SK-N-SH (cell line): ENCODE data around the gene FHOD3. TPM values are rescaled to one million over a fixed set of nuclear protein-coding genes. Genes with fewer than 3 reads are reported as not detected.

Source experiments
- CTCF ChIA-PET: fragments of 300-600, 350-600 bp; formaldehyde crosslinking; extraction: SDS; loops from one replicate; lab custom pipeline; 2021; lab: Yijun Ruan, JAX
- POLR2A ChIA-PET: fragments of 350-600 bp; sonication (Branson Sonifier 250); formaldehyde crosslinking; extraction: SDS; loops from one replicate; lab custom pipeline; 2020; ENCODE audit warnings: antibody characterized with exemption, inconsistent platforms; lab: Yijun Ruan, JAX
- DNase-seq: peaks from one replicate; pipeline ENCODE4 v3.0.0; 2012
- H2AFZ ChIP-seq: fragments of 200-600 bp; sonication (generic); 2 replicates; pipeline ENCODE4 v1.8.1; 2016; ENCODE audit warnings: antibody characterized with exemption, mild to moderate bottlenecking, low read depth
- H3F3A ChIP-seq: fragments of 200-600 bp; sonication (generic); replicated peaks from 2 replicates; pipeline ENCODE3; 2016; ENCODE audit warnings: antibody characterized with exemption, mild to moderate bottlenecking; ENCODE audit not compliant: insufficient read depth
- H3K27ac ChIP-seq, 2 experiments: fragments of 200-500 bp in 1 of 2; fragments of 200-600 bp in 1 of 2; sonication (Bioruptor generic) in 1 of 2; sonication (generic), shearing (Covaris generic) in 1 of 2; 2 replicates each; pipeline versions ENCODE4 v1.5.1 to v1.6.1; 2014 to 2016; ENCODE audit warnings: low read depth in 2 of 2, inconsistent platforms in 1 of 2, low read length in 1 of 2, mild to moderate bottlenecking in 1 of 2, mixed read lengths in 1 of 2
- H3K27me3 ChIP-seq: fragments of 200-600 bp; sonication (generic), shearing (Covaris generic); 2 replicates; pipeline ENCODE4 v1.6.1; 2016; ENCODE audit warnings: mixed run types; ENCODE audit not compliant: insufficient read depth
- H3K36me3 ChIP-seq, 2 experiments: fragments of 200-500 bp in 1 of 2; fragments of 200-600 bp in 1 of 2; sonication (Bioruptor generic) in 1 of 2; sonication (generic) in 1 of 2; replicated peaks in 1 of 2; 2 replicates each; pipeline versions ENCODE3 to v1.5.1; 2014 to 2016; ENCODE audit warnings: low read length in 1 of 2, mild to moderate bottlenecking in 1 of 2; ENCODE audit not compliant: insufficient read depth in 2 of 2, control insufficient read depth in 1 of 2
- H3K4me1 ChIP-seq, 2 experiments: fragments of 200-500 bp in 1 of 2; fragments of 200-600 bp in 1 of 2; sonication (Bioruptor generic) in 1 of 2; sonication (generic), shearing (Covaris generic) in 1 of 2; 2 replicates each; pipeline versions ENCODE4 v1.5.1 to v1.6.1; 2014 to 2016; ENCODE audit warnings: low read depth in 1 of 2, low read length in 1 of 2, mixed run types in 1 of 2; ENCODE audit not compliant: insufficient read depth in 2 of 2, control insufficient read depth in 1 of 2
- H3K4me2 ChIP-seq: fragments of 200-600 bp; sonication (generic), shearing (Covaris generic); 2 replicates; pipeline ENCODE4 v1.6.1; 2017; ENCODE audit warnings: mixed run types
- H3K4me3 ChIP-seq, 2 experiments: fragments of 200-500 bp in 1 of 2; fragments of 200-600 bp in 1 of 2; sonication (Bioruptor generic) in 1 of 2; sonication (generic), shearing (Covaris generic) in 1 of 2; 2 replicates each; pipeline versions ENCODE4 v1.5.1 to v1.8.1; 2014 to 2016; ENCODE audit warnings: low read depth in 2 of 2, inconsistent platforms in 1 of 2, low read length in 1 of 2, mild to moderate bottlenecking in 1 of 2, mixed read lengths in 1 of 2, moderate library complexity in 1 of 2
- H3K79me2 ChIP-seq: fragments of 200-600 bp; sonication (generic); 2 replicates; pipeline ENCODE4 v1.8.1; 2017; ENCODE audit warnings: mild to moderate bottlenecking; ENCODE audit not compliant: insufficient read depth
- H3K9ac ChIP-seq: fragments of 200-600 bp; sonication (generic); 2 replicates; pipeline ENCODE4 v1.6.1; 2017; ENCODE audit warnings: mixed run types
- H3K9me2 ChIP-seq: fragments of 200-600 bp; sonication (generic); 2 replicates; pipeline ENCODE4 v1.6.1; 2017; ENCODE audit warnings: mixed run types
- H3K9me3 ChIP-seq: fragments of 200-600 bp; sonication (generic); 2 replicates; pipeline ENCODE4 v1.6.1; 2017; ENCODE audit warnings: mixed run types, mild to moderate bottlenecking, moderate library complexity
- H4K20me1 ChIP-seq: fragments of 200-600 bp; sonication (generic); 2 replicates; pipeline ENCODE4 v1.6.1; 2017; ENCODE audit warnings: mild to moderate bottlenecking, mixed run types; ENCODE audit not compliant: insufficient read depth
- CHD2 ChIP-seq: fragments of 150-350 bp; IDR thresholded peaks from 2 replicates; pipeline ENCODE4 v1.6.1; 2018; ENCODE audit warnings: low read length; ENCODE audit not compliant: partially characterized antibody
- CTCF ChIP-seq: fragments of 200-600 bp; sonication (generic); IDR thresholded peaks from 2 replicates; pipeline ENCODE4 v1.6.1; 2017; ENCODE audit warnings: antibody characterized with exemption, mild to moderate bottlenecking, moderate library complexity
- ELF1 ChIP-seq: IDR thresholded peaks from 2 replicates; pipeline ENCODE4 v1.4.0; 2012
- EZH2phosphoT487 ChIP-seq: fragments of 200-600 bp; sonication (generic); IDR thresholded peaks from 2 replicates; pipeline ENCODE4 v1.6.1; 2017; ENCODE audit warnings: low read depth, mixed run types, mild to moderate bottlenecking, antibody characterized with exemption, moderate library complexity, borderline replicate concordance
- FOSL2 ChIP-seq: IDR thresholded peaks from 2 replicates; pipeline ENCODE4 v1.4.0; 2012; ENCODE audit warnings: low read depth, mild to moderate bottlenecking, moderate library complexity, borderline replicate concordance
- GABPA ChIP-seq: IDR thresholded peaks from 2 replicates; pipeline ENCODE4 v1.4.0; 2012; ENCODE audit warnings: low read depth, mild to moderate bottlenecking
- GATA2 ChIP-seq: sonication (generic); formaldehyde crosslinking; IDR thresholded peaks from 2 replicates; pipeline ENCODE4 v1.5.0; 2020; ENCODE audit warnings: mild to moderate bottlenecking, missing genetic modification reagents
- IRF3 ChIP-seq: fragments of 150-350 bp; IDR thresholded peaks from 2 replicates; pipeline ENCODE4 v1.6.1; 2016; ENCODE audit warnings: mild to moderate bottlenecking, low read depth, low read length
- JUND ChIP-seq: IDR thresholded peaks from 2 replicates; pipeline ENCODE4 v1.4.0; 2012
- MXI1 ChIP-seq: IDR thresholded peaks from 2 replicates; pipeline ENCODE4 v1.6.1; 2012; ENCODE audit warnings: mild to moderate bottlenecking, low read depth, low read length, improper control_type of control experiment
- NFIC ChIP-seq: IDR thresholded peaks from 2 replicates; pipeline ENCODE4 v1.4.0; 2012; ENCODE audit warnings: borderline replicate concordance
- NRF1 ChIP-seq: IDR thresholded peaks from 2 replicates; pipeline ENCODE4 v1.6.1; 2012; ENCODE audit warnings: low read depth, mild to moderate bottlenecking, low read length
- RXRA ChIP-seq: IDR thresholded peaks from 2 replicates; pipeline ENCODE4 v1.4.0; 2012; ENCODE audit warnings: low read depth, mild to moderate bottlenecking, borderline replicate concordance
- SMC3 ChIP-seq: IDR thresholded peaks from 2 replicates; pipeline ENCODE4 v1.6.1; 2012; ENCODE audit warnings: low read depth, low read length, improper control_type of control experiment
- TAF1 ChIP-seq: IDR thresholded peaks from 2 replicates; pipeline ENCODE4 v1.6.1; 2012; ENCODE audit warnings: low read depth, mild to moderate bottlenecking, low read length, moderate library complexity, borderline replicate concordance
- TEAD4 ChIP-seq: IDR thresholded peaks from 2 replicates; pipeline ENCODE4 v1.4.0; 2012; ENCODE audit warnings: mild to moderate bottlenecking, borderline replicate concordance; ENCODE audit not compliant: insufficient read depth
- ZBTB33 ChIP-seq: IDR thresholded peaks from 2 replicates; pipeline ENCODE4 v1.4.0; 2012; ENCODE audit warnings: low read depth, borderline replicate concordance
- whole genome bisulfite sequencing: methylation state at CpG from one replicate; pipeline ENCODE4 v1.1.6; 2017; ENCODE audit warnings: low lambda C conversion rate; 5-methylcytosine and 5-hydroxymethylcytosine counted together
- polyA plus RNA-seq, 3 experiments: library from polyadenylated mRNA; depleted of rRNA; stranded (reverse); fragments of >200 nt; gene quantifications; 2 replicates each; pipeline ENCODE4 v1.2.3, GENCODE V29; 2012

The FHOD3 gene
- polyA plus RNA-seq, 1 of the 3 experiments (the other 2 are of a cell fraction), result 10.9 TPM

GRCh38 chr18:36759167-36759776 is 461.8 kb downstream of the FHOD3 start:
- 58% methylated on average over 6 of the region's 6 CpGs for WGBS
- H3K4me1 ChIP-seq, result peaks cover 9 to 12% of the 10 kb centered on the region in 2 experiments; a peak in 2 of 4 replicates
- H3K27me3 ChIP-seq, result no peaks in the 10 kb centered on the region
- DNase-seq, result no peak
- no peaks in the 10 kb centered on the region for H3F3A ChIP-seq
- no peak overlapping the region for H2AFZ ChIP-seq
- TF ChIP-seq CHD2 (no peak), ELF1 (no peak), CTCF (no peak), ZBTB33 (no peak), TAF1 (no peak), NFIC (no peak), TEAD4 (no peak)
- H3K9me2 ChIP-seq, result no peaks in the 10 kb centered on the region
- H3K9me3 ChIP-seq, result no peaks in the 10 kb centered on the region
- H3K79me2 ChIP-seq, result no peaks in the 10 kb centered on the region
- no peak overlapping the region for H3K27ac ChIP-seq
- POLR2A ChIA-PET, result no interaction called here
- H4K20me1 ChIP-seq, result no peaks in the 10 kb centered on the region
- H3K4me3 ChIP-seq, result no peak overlapping the region
- CTCF ChIA-PET, result interaction anchor here (3.8 kb wide), 1 partner anchor 72 kb away, joined by 59 read pairs; no protein-coding TSS in a partner anchor
- H3K4me2 ChIP-seq, result no peak overlapping the region
- H3K36me3 ChIP-seq, result peaks cover 0 to 10% of the 10 kb centered on the region in 2 experiments
- H3K9ac ChIP-seq, result no peak overlapping the region

- 91% methylated on average over 29 of the region's 29 CpGs for WGBS
- no peak overlapping the region for H3K4me3 ChIP-seq
- peaks cover 8 to 12% of the 10 kb centered on the region in 2 experiments; a peak in 2 of 4 replicates for H3K4me1 ChIP-seq
- no peak overlapping the region for H3K27ac ChIP-seq
- H3K9ac ChIP-seq, result no peak overlapping the region
- no peak for TF ChIP-seq FOSL2
- TF ChIP-seq GATA2 (CRISPR knock-in tag), result no peak
- no peak for TF ChIP-seq EZH2phosphoT487
- TF ChIP-seq MXI1, result no peak
- TF ChIP-seq SMC3, result no peak
- TF ChIP-seq IRF3, result no peak
- no peak for TF ChIP-seq CHD2
- TF ChIP-seq NRF1, result no peak
- no peak for TF ChIP-seq GABPA
- TF ChIP-seq NFIC, result no peak
- no peak for TF ChIP-seq RXRA
- no peak for TF ChIP-seq JUND
- no peak for TF ChIP-seq ELF1
- no peak for TF ChIP-seq ZBTB33
- no peaks in the 10 kb centered on the region for H3K27me3 ChIP-seq
- H3K79me2 ChIP-seq, result no peaks in the 10 kb centered on the region
- no peaks in the 10 kb centered on the region for H4K20me1 ChIP-seq
- CTCF ChIA-PET, result interaction anchor here (2.4 kb wide), 1 partner anchor 73 kb away, joined by 12 read pairs; no protein-coding TSS in a partner anchor
- H3K4me2 ChIP-seq, result no peak overlapping the region
- no peaks in the 10 kb centered on the region for H3K9me2 ChIP-seq
- POLR2A ChIA-PET, result no interaction called here
- H3K36me3 ChIP-seq, result peaks cover 0 to 10% of the 10 kb centered on the region in 2 experiments
- H2AFZ ChIP-seq, result no peak overlapping the region
- DNase-seq, result no peak
- no peaks in the 10 kb centered on the region for H3F3A ChIP-seq
- no peaks in the 10 kb centered on the region for H3K9me3 ChIP-seq
Measured at GRCh38 chr18:36760598-36760997, 463.1 kb downstream of the FHOD3 start.
